Measurements from ENCODE around the gene MAMLD1.

- TF ChIP-seq YY1 (IDR thresholded peaks at IDR 0.05; ENCODE audit: insufficient read depth, insufficient read length), result no peak
- TF ChIP-seq ZNF274 (IDR thresholded peaks at IDR 0.05; ENCODE audit: low read depth, low read length), result no peak
Observed at GRCh38 chrX:150366951-150367545, 3.9 kb downstream of the MAMLD1 start.
